Measurements from ENCODE around the gene ARRB1. TPM values are rescaled to one million over a fixed set of nuclear protein-coding genes. Genes with fewer than 3 reads are reported as not detected.

ARRB1 gene
- total and polyA plus RNA-seq, 5 experiments from 2014 or later: 7.6 to 65.3 (median 12.2) TPM

- POLR2A ChIA-PET: interaction anchor here (0.6 to 1.9 kb wide), 2 partner anchors 26 to 1714 kb away, joined by 4 to 16 read pairs; no protein-coding TSS in a partner anchor
- peaks cover 0 to 6% (median 0%) of the 10 kb centered on the region in 5 donors for H3K27me3 Mint-ChIP-seq
- peaks cover 0 to 7% (median 4%) of the 10 kb centered on the region in 4 donors for H3K4me1 Mint-ChIP-seq
- no peaks in the 10 kb centered on the region for H3K9me3 Mint-ChIP-seq
- ATAC-seq (no peak), DNase-seq (no peak)
- H3K4me3 Mint-ChIP-seq: no peak overlapping the region
- H3K27ac Mint-ChIP-seq: peak overlapping the region in 2 of 10 donors; percentile 48 to 56
- H3K36me3 Mint-ChIP-seq: no peaks in the 10 kb centered on the region
Measured at GRCh38 chr11:75249704-75250103, 101.8 kb downstream of the ARRB1 start.

- POLR2A ChIA-PET: interaction anchor here (0.6 to 2.1 kb wide), 8 partner anchors 12 to 226 kb away, joined by 3 to 16 read pairs (median 6); no protein-coding TSS in a partner anchor
- Mint-ChIP-seq H3K27ac (no peak overlapping the region), H3K27me3 (peaks cover 0 to 6% (median 0%) of the 10 kb centered on the region in 5 donors), H3K4me3 (no peak overlapping the region), H3K9me3 (no peaks in the 10 kb centered on the region), H3K36me3 (no peaks in the 10 kb centered on the region), H3K4me1 (peaks cover 0 to 7% (median 4%) of the 10 kb centered on the region in 4 donors)
- no peak for DNase-seq
- no peak for ATAC-seq
Measured at GRCh38 chr11:75248924-75249256, 102.6 kb downstream of the ARRB1 start.

GRCh38 chr11:75246671-75247350 is 104.7 kb downstream of the ARRB1 start:
- peaks cover 4 to 22% (median 9%) of the 10 kb centered on the region in 4 donors for H3K4me1 Mint-ChIP-seq
- DNase-seq (no peak), ATAC-seq (no peak)
- H3K36me3 Mint-ChIP-seq: peaks cover 0 to 3% (median 0%) of the 10 kb centered on the region in 3 donors
- peaks cover 13 to 20% (median 14%) of the 10 kb centered on the region in 5 donors for H3K27me3 Mint-ChIP-seq
- no peaks in the 10 kb centered on the region for H3K9me3 Mint-ChIP-seq
- peak overlapping the region in 1 of 10 donors; percentile 48 for H3K27ac Mint-ChIP-seq
- POLR2A ChIA-PET: no interaction called here
- H3K4me3 Mint-ChIP-seq: no peak overlapping the region

- peak overlapping the region in 1 of 10 donors; percentile 29 for H3K4me3 Mint-ChIP-seq
- H3K36me3 Mint-ChIP-seq: peaks cover 0 to 3% (median 0%) of the 10 kb centered on the region in 3 donors
- POLR2A ChIA-PET: no interaction called here
- H3K27me3 Mint-ChIP-seq: peaks cover 13 to 18% (median 14%) of the 10 kb centered on the region in 5 donors
- peak overlapping the region in 2 of 10 donors; percentile 52 to 67 for H3K27ac Mint-ChIP-seq
- H3K4me1 Mint-ChIP-seq: peaks cover 4 to 22% (median 9%) of the 10 kb centered on the region in 4 donors
- DNase-seq (no peak), ATAC-seq (no peak)
- no peaks in the 10 kb centered on the region for H3K9me3 Mint-ChIP-seq
Measured at GRCh38 chr11:75246006-75246670, 105.3 kb downstream of the ARRB1 start.

GRCh38 chr11:75245356-75246005 is 106.0 kb downstream of the ARRB1 start:
- peaks cover 0 to 3% (median 0%) of the 10 kb centered on the region in 3 donors for H3K36me3 Mint-ChIP-seq
- POLR2A ChIA-PET: interaction anchor here (1.0 kb wide), 1 partner anchor 103 kb away, joined by 4 read pairs; no protein-coding TSS in a partner anchor
- DNase-seq (no peak), ATAC-seq (no peak)
- peak overlapping the region in 2 of 10 donors; percentile 52 to 67 for H3K27ac Mint-ChIP-seq
- H3K9me3 Mint-ChIP-seq: no peaks in the 10 kb centered on the region
- peaks cover 13 to 18% (median 14%) of the 10 kb centered on the region in 5 donors for H3K27me3 Mint-ChIP-seq
- peaks cover 4 to 22% (median 9%) of the 10 kb centered on the region in 4 donors for H3K4me1 Mint-ChIP-seq
- H3K4me3 Mint-ChIP-seq: no peak overlapping the region

- DNase-seq (no peak), ATAC-seq (no peak)
- H3K9me3 Mint-ChIP-seq: no peaks in the 10 kb centered on the region
- peaks cover 13 to 30% (median 27%) of the 10 kb centered on the region in 5 donors for H3K27me3 Mint-ChIP-seq
- POLR2A ChIA-PET: interaction anchor here (1.0 kb wide), 1 partner anchor 102 kb away, joined by 4 read pairs; no protein-coding TSS in a partner anchor
- H3K27ac Mint-ChIP-seq: no peak overlapping the region
- peaks cover 7 to 22% (median 12%) of the 10 kb centered on the region in 4 donors for H3K4me1 Mint-ChIP-seq
- peaks cover 0 to 3% (median 0%) of the 10 kb centered on the region in 3 donors for H3K36me3 Mint-ChIP-seq
- H3K4me3 Mint-ChIP-seq: peak overlapping the region in 3 of 10 donors; percentile 26 to 45 (median 40)
Measured at GRCh38 chr11:75244052-75244814, 107.2 kb downstream of the ARRB1 start.

- H3K9me3 Mint-ChIP-seq: no peaks in the 10 kb centered on the region
- H3K36me3 Mint-ChIP-seq: peaks cover 0 to 3% (median 0%) of the 10 kb centered on the region in 3 donors
- peaks cover 3 to 15% (median 10%) of the 10 kb centered on the region in 4 donors for H3K4me1 Mint-ChIP-seq
- DNase-seq: no peak
- peak overlapping the region in 2 of 10 donors; percentile 44 to 78 for H3K27ac Mint-ChIP-seq
- peak overlapping the region; percentile 67 to 84 (median 80) for H3K4me3 Mint-ChIP-seq
- POLR2A ChIA-PET: interaction anchor here (0.6 to 2.9 kb wide), 5 partner anchors 28 to 102 kb away, joined by 3 to 15 read pairs (median 10); no protein-coding TSS in a partner anchor
- no peak for ATAC-seq
- H3K27me3 Mint-ChIP-seq: peaks cover 14 to 43% (median 33%) of the 10 kb centered on the region in 5 donors
Measured at GRCh38 chr11:75242722-75243600, 108.5 kb downstream of the ARRB1 start.

- DNase-seq (no peak), ATAC-seq (peak; percentile 54 to 57)
- Mint-ChIP-seq H3K9me3 (no peaks in the 10 kb centered on the region), H3K27ac (peak overlapping the region in 3 of 10 donors; percentile 37 to 78 (median 64)), H3K4me3 (peak overlapping the region; percentile 71 to 84 (median 80)), H3K36me3 (peaks cover 0 to 3% (median 0%) of the 10 kb centered on the region in 3 donors), H3K4me1 (peaks cover 3 to 15% (median 10%) of the 10 kb centered on the region in 4 donors), H3K27me3 (peaks cover 17 to 52% (median 40%) of the 10 kb centered on the region in 5 donors)
- POLR2A ChIA-PET: interaction anchor here (0.6 to 2.9 kb wide), 7 partner anchors 19 to 102 kb away, joined by 3 to 15 read pairs (median 9); no protein-coding TSS in a partner anchor
Measured at GRCh38 chr11:75241906-75242644, 109.4 kb downstream of the ARRB1 start.

- Mint-ChIP-seq H3K4me1 (peaks cover 3 to 15% (median 10%) of the 10 kb centered on the region in 4 donors), H3K27me3 (peaks cover 17 to 58% (median 43%) of the 10 kb centered on the region in 5 donors), H3K4me3 (peak overlapping the region; percentile 55 to 81 (median 70)), H3K9me3 (no peaks in the 10 kb centered on the region), H3K36me3 (peaks cover 0 to 3% (median 0%) of the 10 kb centered on the region in 3 donors), H3K27ac (no peak overlapping the region)
- POLR2A ChIA-PET: interaction anchor here (0.8 to 2.9 kb wide), 5 partner anchors 20 to 101 kb away, joined by 3 to 15 read pairs (median 10); no protein-coding TSS in a partner anchor
- peak; percentile 69 to 91 (median 84) for DNase-seq
- ATAC-seq: peak; percentile 89 to 93
Measured at GRCh38 chr11:75241036-75241905, 110.2 kb downstream of the ARRB1 start.

All from naive thymus-derived CD8-positive, alpha-beta T cell (primary cell).